Neural progenitor cell (in vitro differentiated cells): ENCODE results near the gene SIL1.

Experiments
- CTCF ChIP-seq: fragments of 200-600 bp; sonication (generic); IDR thresholded peaks from 2 replicates; pipeline ENCODE4 v1.5.1; 2017; ENCODE audit warnings: antibody characterized with exemption, mild to moderate bottlenecking
- EZH2phosphoT487 ChIP-seq: fragments of 200-600 bp; sonication (generic); IDR thresholded peaks from 2 replicates; pipeline ENCODE4 v1.6.1; 2017; ENCODE audit warnings: antibody characterized with exemption

DNA sequence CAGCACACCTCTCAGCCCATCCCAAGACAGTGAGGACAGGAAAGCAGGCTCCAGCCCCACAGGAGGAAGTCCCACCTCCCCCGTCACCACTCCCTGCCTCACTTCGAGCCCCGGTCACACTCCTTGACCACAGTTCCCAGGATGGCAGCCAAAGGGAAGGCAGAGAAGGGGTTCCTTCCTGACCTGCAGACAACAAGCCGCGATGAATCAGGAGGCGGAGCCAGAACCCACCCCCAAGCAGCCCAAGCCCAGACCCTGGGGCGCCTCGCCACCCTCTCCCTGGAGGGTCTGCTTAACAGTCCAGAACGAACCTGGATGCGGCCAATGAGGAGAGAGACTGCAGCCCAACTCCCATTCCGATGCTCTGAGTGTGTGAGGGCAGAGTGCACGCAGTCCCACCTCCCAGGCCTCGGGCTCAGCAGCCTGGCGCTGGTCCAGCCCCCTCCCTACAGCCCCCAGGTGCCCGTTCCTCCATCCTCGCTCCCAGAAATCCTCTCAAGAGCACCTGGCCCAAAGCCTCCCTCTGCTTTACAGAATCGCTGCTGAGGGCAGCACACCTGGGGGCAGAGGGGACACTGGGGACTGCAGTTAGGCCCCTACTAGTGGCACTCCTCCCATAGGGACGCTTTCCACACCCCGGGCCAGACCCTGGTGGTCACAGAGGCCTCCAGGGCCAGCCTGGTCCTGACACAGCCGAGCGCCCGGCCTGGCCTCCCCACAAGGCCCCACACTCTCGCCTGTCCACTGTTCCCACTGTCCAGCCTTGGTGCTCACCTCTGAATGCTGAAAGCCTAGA is 253.4 kb downstream of the SIL1 start:
- TF ChIP-seq EZH2phosphoT487 (no peak), CTCF (no peak)
